SIG-M5 (cell line): ENCODE data around the gene QKI.
"Not testable (repeated sequence)": the region's sequence is repeated elsewhere in the genome, so short reads cannot be mapped to it uniquely, and the experiment has no call there.

ENCODE experiments used
- DNase-seq: peaks from one replicate; lab custom pipeline; 2025; lab: John Stamatoyannopoulos, UW

Gene QKI

GRCh38 chr6:163580311-163581030 is 166.0 kb downstream of the QKI start:
- no peak for DNase-seq

- DNase-seq: no peak
Measured at GRCh38 chr6:163583558-163583957, 169.0 kb downstream of the QKI start.

GRCh38 chr6:163585932-163586437 is 171.5 kb downstream of the QKI start:
- peak; percentile 43 for DNase-seq

GRCh38 chr6:163586888-163587287 is 172.4 kb downstream of the QKI start:
- no peak for DNase-seq

GRCh38 chr6:163588220-163588919 is 173.9 kb downstream of the QKI start:
- DNase-seq: no peak

- no peak for DNase-seq
Measured at GRCh38 chr6:163589387-163589786, 174.9 kb downstream of the QKI start.

- DNase-seq: not testable (repeated sequence)
Measured at GRCh38 chr6:163590132-163590531, 175.6 kb downstream of the QKI start.

GRCh38 chr6:163592872-163593271 is 178.4 kb downstream of the QKI start:
- no peak for DNase-seq

- DNase-seq: no peak
Measured at GRCh38 chr6:163596174-163596573, 181.7 kb downstream of the QKI start.

GRCh38 chr6:163599136-163599535 is 184.6 kb downstream of the QKI start:
- no peak for DNase-seq

- DNase-seq: no peak
Measured at GRCh38 chr6:163599684-163600083, 185.2 kb downstream of the QKI start.

GRCh38 chr6:163600331-163600730 is 185.8 kb downstream of the QKI start:
- DNase-seq: no peak

GRCh38 chr6:163600781-163601180 is 186.3 kb downstream of the QKI start:
- DNase-seq: no peak

GRCh38 chr6:163602851-163603250 is 188.3 kb downstream of the QKI start:
- no peak for DNase-seq

- DNase-seq: no peak
Measured at GRCh38 chr6:163603395-163603794, 188.9 kb downstream of the QKI start.

GRCh38 chr6:163605385-163606097 is 191.0 kb downstream of the QKI start:
- DNase-seq: no peak

- DNase-seq: no peak
Measured at GRCh38 chr6:163607792-163608191, 193.3 kb downstream of the QKI start.

GRCh38 chr6:163608204-163608644 is 193.7 kb downstream of the QKI start:
- DNase-seq: no peak

- no peak for DNase-seq
Measured at GRCh38 chr6:163612200-163612599, 197.7 kb downstream of the QKI start.

- DNase-seq: no peak
Measured at GRCh38 chr6:163613025-163613424, 198.5 kb downstream of the QKI start.

GRCh38 chr6:163613668-163614067 is 199.2 kb downstream of the QKI start:
- DNase-seq: no peak

GRCh38 chr6:163616452-163616851 is 201.9 kb downstream of the QKI start:
- DNase-seq: no peak

GRCh38 chr6:163617549-163617948 is 203.0 kb downstream of the QKI start:
- no peak for DNase-seq
